HTERT RPE-1 (cell line): ENCODE measurements around the gene EAF1.
"Not testable (repeated sequence)": the region's sequence is repeated elsewhere in the genome, so short reads cannot be mapped to it uniquely, and the experiment has no call there.

Experiments used
- in situ Hi-C: fragments of 300-500 bp; cut with MboI; formaldehyde crosslinking; loops from 4 replicates; pipeline ENCODE4 v1.14.3; 2020; ENCODE audit warnings: low sequenced_read_pairs

The EAF1 gene

DNA sequence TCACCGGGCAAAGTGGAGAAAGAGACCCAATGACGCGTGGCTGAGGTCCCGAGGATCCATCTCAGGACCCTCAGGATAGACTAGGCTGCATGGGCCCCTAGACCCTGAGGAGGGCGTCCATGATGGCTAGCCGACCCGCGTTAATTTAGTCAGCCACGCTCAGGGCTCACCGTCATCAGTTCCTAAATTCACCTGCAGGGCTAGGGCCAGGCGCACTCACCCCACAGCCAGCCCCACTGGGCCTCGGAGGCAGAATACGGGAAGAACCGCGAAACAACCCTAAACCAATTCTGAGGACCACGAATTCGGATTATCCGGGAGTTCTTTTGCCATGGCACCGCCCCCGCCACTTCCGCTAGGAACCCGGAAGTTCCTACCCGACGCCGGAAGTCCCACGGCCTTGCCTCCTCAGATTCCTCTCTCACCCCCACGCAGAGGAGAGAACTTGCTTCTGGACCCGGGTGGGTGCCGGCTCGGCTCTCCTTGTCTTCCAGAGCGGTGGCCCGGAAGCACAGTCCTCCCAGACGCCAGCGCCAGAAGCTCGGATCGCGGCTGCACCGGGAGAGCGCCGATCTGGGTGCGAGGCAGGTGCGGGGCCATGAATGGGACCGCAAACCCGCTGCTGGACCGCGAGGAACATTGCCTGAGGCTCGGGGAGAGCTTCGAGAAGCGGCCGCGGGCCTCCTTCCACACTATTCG lies at the start of gene EAF1, which contains the start of gene METTL6:
Gene EAF1 (plus strand): TSS at position 417 of the 699 bp plus-strand sequence. CDS start 182 bp downstream, at position 599.
Gene METTL6 (minus strand): TSS at position 363 of the 699 bp plus-strand sequence. CDS start 1,033 bp downstream, outside the sequence.
- in situ Hi-C loops, result no loop called here

DNA sequence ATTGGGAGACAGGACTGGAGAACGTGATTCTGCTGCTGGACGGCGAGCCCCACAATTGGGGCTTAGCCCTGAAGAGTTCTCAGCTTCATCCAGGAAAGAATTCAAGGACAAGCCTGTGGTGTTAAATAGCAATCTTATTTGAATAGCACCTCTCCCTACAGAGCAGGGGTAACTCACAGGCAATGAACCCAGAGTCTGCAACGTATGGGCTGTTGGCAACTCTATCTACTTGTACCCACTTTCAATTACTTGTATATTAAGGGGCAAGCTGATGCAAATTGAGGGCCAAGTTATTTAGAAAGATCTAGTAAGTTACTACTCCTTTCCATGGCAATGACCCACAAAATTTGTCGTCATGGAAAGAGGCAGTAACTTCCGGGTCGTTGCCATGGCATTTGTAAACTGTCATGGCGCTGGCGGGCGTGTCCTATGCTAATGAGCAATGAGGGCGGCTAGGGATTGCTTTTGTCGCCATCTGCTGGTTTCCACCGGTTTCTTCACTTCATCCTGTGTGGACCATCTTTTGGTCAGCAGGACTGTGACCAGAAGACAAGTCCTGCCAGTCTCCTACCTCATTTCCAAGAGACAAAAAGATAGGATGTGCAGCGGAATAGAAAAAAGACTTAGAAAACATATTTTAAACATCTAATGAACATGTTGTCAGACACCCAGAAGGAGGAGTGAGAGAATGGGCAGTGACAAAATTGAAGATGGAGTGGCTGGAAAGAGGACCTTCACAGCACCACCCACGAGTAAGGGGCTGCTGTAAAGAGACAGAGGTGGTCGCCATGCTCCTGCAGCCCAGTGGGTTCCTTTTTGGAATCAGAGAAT lies 49.2 kb upstream of the EAF1 start:
- in situ Hi-C loops, result no loop called here

DNA sequence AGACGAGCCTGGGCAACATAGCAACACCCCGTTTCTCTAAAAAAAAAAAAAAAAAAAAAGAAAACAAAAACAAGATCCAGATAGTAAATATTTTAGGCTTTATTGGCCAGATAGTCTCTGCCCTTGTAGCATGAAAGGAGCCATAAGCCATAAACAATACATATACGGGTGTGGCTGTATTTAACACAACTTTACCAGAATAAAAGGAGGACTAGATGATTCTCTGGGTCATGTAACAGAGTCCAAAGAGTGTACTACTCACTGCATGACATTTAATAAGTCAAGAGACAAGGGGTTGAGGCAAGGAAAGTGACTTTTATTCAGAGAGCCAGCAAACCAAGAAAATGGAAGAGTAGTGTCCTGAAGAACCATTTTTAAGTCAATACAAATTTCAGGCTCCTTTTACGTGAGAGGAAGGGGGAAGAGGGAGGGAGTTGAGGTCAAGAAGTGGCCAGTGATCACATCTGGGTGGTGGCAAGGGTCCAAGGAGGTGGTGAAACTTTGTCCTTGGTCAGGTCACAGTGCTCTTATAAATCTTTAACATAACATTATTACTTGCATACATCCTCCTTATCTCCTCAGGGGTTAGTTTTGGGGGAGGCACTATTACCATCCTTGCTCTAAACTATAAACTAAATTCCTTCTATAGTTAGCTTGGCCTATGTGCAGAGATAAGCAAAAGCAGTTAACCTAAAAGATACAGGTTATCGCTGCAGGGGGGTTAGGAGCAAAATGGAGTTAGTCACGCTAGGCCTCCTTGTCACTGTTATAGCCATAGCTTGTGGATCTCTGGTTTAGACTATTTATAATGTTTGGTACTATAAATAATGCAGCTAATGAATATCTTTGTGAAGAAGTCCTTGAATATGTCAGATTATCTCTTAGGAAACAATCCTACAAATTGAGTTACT lies 46.2 kb upstream of the EAF1 start:
- in situ Hi-C loops, result no loop called here

DNA sequence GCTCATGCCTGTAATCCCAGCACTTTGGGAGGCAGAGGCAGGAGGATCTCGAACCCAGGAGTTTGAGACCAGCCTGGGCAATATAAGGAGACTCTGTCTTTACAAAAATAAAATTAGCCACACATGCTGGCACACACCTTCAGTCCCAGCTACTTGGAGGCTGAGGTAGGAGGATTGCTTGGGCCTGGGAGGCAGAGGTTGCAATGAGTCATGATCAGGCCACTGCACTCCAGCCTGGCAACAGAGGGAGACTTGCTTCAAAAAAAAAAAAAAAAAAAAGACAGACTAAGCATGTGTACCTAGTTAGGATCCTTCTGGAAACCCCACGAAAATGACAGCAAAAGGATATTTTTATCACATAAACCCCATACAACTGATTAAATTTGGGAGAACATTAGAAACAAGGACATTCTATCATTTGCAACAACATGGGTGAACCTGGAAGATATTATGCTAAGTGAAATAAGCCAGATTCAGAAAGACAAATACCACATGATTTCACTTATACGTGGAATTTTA lies 44.9 kb upstream of the EAF1 start:
- in situ Hi-C loops, result no loop called here

DNA sequence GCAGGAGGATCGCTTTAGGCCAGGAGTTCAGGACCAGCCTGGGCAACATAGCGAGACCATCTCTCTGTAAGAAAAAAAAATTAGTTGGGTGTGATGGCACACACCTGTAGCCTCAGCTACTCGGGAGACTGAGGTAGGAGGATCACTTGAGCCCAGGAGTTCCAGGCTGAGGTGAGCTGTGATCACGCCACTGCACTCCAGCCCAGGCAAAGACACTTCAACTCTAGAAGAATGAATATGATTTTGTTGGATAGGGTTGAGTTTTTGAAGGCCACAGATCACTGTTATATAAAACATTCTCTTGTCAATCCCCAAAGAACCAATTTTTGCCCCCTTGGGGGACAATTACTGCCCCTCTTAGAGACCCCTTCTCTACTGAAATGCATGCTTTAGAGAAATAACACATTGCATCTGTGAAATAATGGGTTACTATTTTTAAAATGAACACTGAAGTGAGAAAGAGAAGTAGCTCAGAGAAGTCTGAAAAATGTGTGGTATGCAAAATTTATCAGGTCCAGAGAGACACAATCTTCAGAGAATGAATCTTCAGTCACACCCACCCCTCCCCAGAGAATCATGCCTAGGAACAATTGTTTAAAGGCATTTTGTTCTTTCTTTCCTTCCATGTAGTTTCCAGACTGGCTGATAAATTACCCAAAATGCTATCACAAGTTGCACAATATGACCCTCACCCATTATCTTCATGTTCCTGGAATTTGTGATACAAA lies 42.7 kb upstream of the EAF1 start:
- in situ Hi-C loops, result no loop called here

DNA sequence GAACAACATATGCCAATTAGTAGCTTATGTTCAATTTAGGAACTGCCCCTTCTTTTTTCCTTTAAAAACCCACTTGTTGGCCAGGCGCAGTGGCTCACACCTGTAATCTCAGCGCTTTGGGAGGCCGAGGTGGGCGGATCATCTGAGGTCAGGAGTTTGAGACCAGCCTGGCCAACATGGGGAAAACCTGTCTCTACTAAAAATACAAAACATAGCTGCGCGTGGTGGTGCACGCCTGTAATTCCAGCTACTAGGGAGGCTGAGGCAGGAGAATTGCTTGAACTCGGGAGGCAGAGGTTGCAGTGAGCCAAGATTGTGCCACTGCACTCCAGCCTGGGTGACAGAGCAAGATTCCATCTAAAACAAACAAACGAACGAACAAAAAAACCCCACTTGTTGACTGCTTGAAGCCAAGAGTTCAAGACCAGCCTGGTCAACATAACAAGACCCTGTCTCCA lies 42.1 kb upstream of the EAF1 start:
- in situ Hi-C loops, result not testable (repeated sequence)

DNA sequence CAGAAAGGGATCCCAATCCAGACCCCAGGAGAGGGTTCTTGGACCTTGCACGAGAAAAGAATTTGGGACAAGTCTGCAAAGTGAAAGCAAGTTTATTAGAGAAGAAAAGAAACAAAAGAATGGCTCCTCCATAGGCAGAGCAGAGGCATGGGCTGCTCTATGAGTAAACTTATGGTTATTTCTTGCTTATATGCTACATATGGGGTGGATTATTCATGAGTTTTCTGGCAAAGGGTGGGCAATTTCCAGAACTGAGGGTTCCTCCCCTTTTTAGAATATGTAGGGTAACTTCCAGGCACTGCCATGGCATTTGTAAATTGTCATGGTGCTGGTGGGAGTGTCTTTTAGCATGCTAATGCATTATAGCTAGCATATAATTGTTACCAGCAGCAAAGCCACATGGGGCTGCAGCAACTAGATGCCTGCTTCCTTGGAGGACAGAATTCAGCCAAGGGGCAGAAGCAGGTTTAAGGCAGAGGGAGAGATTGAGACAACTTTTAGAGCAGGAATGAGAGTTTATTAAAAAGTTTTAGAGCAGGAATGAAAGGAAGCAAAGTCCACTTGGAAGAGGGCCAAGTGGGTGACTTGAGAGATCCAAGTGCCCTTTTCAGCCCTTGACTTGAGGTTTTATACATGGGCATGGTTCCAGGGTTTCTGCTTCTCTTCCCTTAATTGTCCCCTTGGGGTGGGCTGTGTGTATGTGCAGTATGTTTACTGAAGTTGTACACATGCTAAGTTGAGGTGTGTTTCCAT lies 41.3 kb upstream of the EAF1 start:
- in situ Hi-C loops, result no loop called here

DNA sequence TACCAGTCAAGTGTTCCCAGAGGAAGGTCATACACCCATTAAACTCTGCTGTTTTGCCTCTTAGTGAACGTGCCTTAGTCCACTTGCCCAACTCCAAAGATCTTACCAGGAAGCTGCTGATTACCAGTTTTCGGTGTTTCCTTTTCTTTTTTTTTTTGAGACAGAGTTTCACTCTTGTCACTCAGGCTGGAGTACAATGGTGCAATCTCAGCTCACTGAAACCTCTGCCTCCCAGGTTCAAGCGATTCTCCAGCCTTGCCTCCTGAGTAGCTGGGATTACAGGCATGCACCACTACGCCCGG lies 40.8 kb upstream of the EAF1 start:
- in situ Hi-C loops, result not testable (repeated sequence)

DNA sequence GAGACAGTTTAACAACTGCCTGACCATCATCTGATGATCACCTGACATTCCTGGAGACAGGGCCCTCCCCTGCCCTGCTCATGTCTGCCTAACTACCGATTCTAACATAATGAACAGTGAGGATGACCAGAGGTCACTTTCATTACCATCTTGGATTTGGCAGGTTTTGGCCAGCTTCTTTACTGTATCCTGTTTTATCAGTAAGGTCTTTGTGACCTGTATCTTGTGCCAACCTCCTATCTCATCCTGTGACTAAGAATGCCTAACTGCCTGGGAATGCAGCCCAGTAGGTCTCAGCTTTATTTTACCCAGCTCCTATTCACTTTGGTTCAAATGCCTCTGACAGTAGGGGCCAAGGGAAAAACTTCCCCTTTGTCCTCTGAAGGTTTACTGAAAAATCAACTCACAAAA lies 40.2 kb upstream of the EAF1 start:
- in situ Hi-C loops, result no loop called here

DNA sequence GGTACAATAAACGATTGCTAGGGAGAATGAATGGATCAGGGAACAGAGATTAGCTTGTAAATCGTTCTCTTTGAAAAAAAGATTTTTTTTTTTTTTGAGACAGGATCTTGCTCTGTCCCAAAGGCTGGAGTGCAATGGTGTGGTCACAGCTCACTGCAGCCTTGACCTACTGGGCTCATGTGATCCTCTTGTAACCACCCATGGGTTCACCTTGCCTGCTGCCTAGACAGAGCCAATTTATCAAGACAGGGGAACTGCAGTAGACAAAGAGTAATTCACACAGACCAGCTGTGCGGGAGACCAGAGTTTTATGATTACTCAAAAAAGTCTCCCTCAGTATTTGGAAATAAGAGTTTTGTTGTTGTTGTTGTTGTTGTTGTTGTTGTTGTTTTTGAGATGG lies 39.7 kb upstream of the EAF1 start:
- in situ Hi-C loops, result no loop called here

DNA sequence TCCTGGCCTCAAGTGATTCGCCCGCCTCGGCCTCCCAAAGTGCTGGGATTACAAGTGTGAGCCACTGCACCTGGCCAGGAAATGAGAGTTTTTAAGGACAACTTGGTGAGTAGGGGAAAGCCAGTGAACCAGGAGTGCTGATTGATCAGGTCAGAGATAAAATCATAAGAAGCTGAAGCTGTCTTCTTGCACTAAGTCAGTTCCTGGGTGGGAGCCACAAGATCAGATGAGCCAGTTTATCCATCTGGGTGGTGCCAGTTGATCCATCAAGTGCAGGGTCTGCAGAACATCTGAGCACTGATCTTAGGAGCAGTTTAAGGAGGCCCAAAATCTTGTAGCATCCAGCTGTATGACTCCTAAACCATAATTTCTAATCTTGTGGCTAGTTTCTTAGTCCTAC lies 39.1 kb upstream of the EAF1 start:
- in situ Hi-C loops, result not testable (repeated sequence)

DNA sequence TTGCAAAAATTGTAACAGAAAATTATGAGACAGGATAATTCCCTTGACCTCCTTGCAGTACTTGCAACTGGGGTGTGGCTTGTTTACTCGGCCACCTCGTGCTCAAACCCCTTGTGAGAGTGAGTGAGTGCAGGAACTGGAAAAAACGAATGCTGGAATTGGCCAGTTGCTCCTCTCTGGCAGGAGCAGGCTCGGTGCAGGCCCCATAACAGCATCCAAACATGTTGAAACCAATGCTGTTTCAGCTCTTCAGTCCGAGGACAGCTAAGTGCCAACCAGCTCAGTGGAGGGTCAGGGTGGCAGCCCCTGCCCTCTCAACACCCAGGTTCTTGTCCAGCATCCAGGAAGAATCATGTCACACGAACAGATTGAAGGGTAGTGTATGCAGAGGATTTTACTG lies 36.9 kb upstream of the EAF1 start:
- in situ Hi-C loops, result no loop called here

DNA sequence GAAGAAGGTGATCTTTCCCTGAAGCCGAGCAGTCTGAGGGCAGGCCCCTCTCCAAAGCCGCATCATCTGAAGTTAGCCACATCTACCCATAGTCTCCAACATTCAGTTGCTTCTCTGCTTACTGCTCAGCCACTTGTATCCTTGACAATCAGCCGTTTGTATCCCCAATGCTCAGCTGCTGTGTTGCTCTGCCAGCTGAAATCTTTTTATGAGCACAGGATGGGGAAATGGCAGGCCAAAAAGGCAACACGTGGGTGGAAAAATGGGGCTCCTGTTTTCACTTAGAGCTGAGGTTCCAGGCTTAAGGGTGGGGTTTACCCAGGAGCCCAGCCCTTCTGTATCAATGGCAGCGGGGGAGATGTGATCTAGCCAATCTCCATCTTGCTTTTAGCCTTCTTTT lies 36.4 kb upstream of the EAF1 start:
- in situ Hi-C loops, result no loop called here

DNA sequence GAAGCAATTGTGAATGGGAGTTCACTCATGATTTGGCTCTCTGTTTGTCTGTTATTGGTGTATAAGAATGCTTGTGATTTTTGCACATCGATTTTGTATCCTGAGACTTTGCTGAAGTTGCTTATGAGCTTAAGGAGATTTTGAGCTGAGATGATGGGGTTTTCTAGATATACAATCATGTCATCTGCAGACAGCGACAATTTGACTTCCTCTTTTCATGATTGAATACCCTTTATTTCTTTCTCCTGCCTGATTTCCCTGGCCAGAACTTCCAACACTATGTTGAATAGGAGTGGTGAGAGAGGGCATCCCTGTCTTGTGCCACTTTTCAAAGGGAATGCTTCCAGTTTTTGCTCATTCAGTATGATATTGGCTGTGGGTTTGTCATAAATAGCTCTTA lies 34.1 kb upstream of the EAF1 start:
- in situ Hi-C loops, result not testable (repeated sequence)

DNA sequence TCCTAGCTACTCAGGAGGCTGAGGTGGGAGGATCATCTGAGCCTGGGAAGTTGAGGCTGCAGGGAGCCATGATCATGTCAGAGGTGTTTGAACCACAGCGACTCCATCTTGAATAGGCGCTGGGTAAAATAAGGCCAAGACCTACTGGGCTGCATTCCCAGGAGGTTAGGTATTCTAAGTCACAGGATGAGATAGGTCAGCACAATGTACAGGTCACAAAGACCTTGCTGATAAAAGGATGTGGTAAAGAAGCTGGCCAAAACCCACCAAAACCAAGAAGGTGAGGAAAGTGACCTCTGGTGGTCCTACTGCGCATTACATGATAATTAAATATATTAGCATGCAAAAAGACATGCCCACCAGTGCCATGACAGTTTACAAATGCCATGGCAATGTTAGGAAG lies 28.7 kb upstream of the EAF1 start:
- in situ Hi-C loops, result not testable (repeated sequence)

DNA sequence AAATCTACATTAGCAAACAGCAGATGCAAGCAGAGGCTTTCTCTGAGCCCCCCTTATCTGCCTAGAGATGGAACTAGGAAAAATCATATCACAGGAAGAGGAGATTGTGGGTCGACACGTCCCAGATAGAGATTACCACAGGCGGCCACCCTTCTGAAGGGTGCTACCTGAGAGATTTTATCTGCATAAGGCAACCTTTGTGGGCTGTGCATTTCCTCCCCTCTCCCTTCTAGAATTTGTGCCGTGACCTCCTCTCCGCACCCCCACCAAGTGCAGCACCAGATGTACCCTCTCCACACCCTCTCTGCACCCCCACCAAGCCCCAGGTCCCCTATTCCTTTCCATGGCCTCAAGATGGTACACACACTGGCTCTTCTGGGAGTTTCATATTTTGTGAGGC lies 27.4 kb upstream of the EAF1 start:
- in situ Hi-C loops, result no loop called here

DNA sequence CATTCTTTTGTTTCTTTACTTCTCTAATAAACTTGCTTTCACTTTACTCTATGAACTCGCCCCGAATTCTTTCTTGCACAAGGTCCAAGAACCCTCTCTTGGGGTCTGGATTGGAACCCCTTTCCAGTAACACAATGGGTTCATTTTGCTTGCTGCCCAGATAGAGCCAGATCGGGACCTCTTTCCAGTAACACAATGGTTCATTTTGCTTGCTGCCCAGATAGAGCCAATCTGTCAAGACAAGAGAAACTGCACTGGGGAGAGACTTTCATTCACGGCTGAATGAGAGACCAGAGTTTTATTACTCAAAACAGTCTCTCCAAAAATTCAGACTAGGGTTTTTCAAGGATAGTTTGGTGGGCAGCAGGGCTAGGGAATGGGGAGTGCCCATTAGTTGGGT lies 25.5 kb upstream of the EAF1 start:
- in situ Hi-C loops, result no loop called here

DNA sequence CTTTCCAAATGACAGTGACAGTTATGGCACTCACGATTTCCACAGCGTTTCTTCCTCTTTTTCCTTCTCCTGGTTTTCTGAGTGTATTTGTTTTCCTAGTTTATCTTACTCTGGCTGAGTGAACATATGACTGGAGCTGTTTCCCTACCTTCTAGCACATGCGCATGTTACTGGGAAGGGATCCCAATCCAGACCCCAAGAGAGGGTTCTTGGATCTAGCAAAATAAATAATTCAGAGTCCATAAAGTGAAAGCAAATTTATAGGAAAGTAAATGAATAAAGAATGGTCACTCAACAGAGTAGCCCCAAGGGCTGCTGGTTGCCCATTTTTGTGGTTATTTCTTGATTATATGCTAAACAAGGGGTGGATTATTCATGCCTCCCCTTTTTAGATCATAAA lies 23.9 kb upstream of the EAF1 start:
- in situ Hi-C loops, result no loop called here

DNA sequence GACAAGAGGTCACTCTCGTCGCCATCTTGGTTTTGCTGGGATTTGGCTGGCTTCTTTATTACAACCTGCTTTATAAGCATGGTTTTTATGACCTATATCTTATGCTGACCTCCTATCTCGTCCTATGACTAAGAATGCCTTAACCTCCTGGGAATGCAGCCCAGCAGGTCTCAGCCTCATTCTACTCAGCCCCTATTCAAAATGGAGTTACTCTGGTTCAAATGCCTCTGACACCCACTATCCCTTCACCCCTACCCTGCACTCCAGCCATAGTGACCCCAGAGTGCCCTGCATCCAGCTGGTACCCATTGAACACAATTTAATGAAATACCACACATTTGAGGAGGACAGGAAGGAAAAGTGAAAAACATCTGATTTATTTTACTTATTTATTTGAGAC lies 23.4 kb upstream of the EAF1 start:
- in situ Hi-C loops, result no loop called here

DNA sequence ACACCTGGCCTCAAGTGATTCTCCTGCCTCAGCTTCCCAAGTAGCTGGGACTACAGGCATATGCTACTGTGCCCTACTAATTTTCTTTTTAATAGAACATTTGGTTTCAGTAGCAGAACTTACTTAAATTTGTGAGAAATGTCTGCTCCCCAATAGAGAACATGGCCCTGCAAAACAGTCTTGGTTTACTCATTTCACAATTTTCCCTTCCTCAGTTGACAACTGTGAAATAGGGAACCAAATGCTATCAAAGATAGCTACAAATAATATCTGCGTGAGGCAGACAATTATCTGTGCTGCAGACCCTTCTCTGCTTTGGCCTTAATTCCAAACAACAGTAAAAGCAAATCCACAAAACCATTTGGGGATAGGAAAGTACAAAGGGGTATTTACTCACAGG lies 22.6 kb upstream of the EAF1 start:
- in situ Hi-C loops, result no loop called here
